Esophagus squamous epithelium (tissue), 4 donors: ENCODE measurements around the gene SS18L1.

ENCODE experiments used
- CTCF ChIP-seq, 6 experiments: fragments of 450-650 bp in 4 of 6; fragments of 200-600 bp in 2 of 6; sonication (generic) in 2 of 6; IDR thresholded peaks; one replicate each; pipeline ENCODE4 v1.5.1; 2016 to 2019; ENCODE audit warnings: antibody characterized with exemption in 6 of 6, mild to moderate bottlenecking in 4 of 6, moderate library complexity in 4 of 6
- POLR2A ChIP-seq, 4 donors: fragments of 450-650 bp; IDR thresholded peaks; one replicate each; pipeline ENCODE4 v1.6.1; 2017; ENCODE audit warnings: antibody characterized with exemption in 4 of 4, mild to moderate bottlenecking in 4 of 4, moderate library complexity in 3 of 4

- TF ChIP-seq CTCF (IDR thresholded peaks at IDR 0.05) (no peak), POLR2A (IDR thresholded peaks at IDR 0.05) (no peak)
Observed at GRCh38 chr20:62227977-62228958, 84.7 kb downstream of the SS18L1 start.
